ENCODE measurements around the gene SELE. TPM values are rescaled to one million over a fixed set of nuclear protein-coding genes. Genes with fewer than 3 reads are reported as not detected.

SELE gene
- total RNA-seq (1 to 10 TPM in 2 of 6 donors, under 1 TPM in 3, not detected in 1; 0.51 to 3.1 (median 0.69) TPM), polyA plus RNA-seq (1 to 10 TPM in 1 of 2 donors, under 1 TPM in 1; 0.61 to 2.3 TPM)

- DNase-seq: no peak
- no peaks in the 10 kb centered on the region for H3K27me3 ChIP-seq
- ATAC-seq: no peak
- H3K36me3 ChIP-seq: no peaks in the 10 kb centered on the region
- no peak for FAIRE-seq
- intact Hi-C loops (cut with DNase I): no loop called here
- no peaks in the 10 kb centered on the region for H3K9me3 ChIP-seq
- H3K27ac ChIP-seq: no peak within 1 kb of the TSS
- no peak within 1 kb of the TSS for H3K4me3 ChIP-seq
- 61 to 72% methylated on average over 7 of the region's 7 CpGs for WGBS, 2 donors
- TF ChIP-seq, protein P1, sequence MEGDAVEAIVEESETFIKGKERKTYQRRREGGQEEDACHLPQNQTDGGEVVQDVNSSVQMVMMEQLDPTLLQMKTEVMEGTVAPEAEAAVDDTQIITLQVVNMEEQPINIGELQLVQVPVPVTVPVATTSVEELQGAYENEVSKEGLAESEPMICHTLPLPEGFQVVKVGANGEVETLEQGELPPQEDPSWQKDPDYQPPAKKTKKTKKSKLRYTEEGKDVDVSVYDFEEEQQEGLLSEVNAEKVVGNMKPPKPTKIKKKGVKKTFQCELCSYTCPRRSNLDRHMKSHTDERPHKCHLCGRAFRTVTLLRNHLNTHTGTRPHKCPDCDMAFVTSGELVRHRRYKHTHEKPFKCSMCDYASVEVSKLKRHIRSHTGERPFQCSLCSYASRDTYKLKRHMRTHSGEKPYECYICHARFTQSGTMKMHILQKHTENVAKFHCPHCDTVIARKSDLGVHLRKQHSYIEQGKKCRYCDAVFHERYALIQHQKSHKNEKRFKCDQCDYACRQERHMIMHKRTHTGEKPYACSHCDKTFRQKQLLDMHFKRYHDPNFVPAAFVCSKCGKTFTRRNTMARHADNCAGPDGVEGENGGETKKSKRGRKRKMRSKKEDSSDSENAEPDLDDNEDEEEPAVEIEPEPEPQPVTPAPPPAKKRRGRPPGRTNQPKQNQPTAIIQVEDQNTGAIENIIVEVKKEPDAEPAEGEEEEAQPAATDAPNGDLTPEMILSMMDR (IDR thresholded peaks at IDR 0.05): no peak
- H3K4me1 ChIP-seq: no peaks in the 10 kb centered on the region
Observed at GRCh38 chr1:169733924-169734323, at the start of gene SELE. Gene SELE, minus strand, starts transcription at chr1:169734079. Its CDS starts 467 bp downstream, at chr1:169733612.

- Histone ChIP-seq H3K27ac (no peak overlapping the region), H3K4me3 (no peak overlapping the region), H3K36me3 (no peaks in the 10 kb centered on the region), H3K9me3 (no peaks in the 10 kb centered on the region), H3K27me3 (no peaks in the 10 kb centered on the region), H3K4me1 (peaks cover 0 to 2% (median 0%) of the 10 kb centered on the region in 3 donors)
- 56 to 68% methylated on average over 3 of the region's 3 CpGs for WGBS, 2 donors
- TF ChIP-seq, protein P1 (IDR thresholded peaks at IDR 0.05): no peak
- intact Hi-C loops (cut with DNase I): no loop called here
- ATAC-seq: no peak
- DNase-seq: no peak
- FAIRE-seq: no peak
Observed at GRCh38 chr1:169782596-169782995, 48.7 kb upstream of the SELE start.

DNA sequence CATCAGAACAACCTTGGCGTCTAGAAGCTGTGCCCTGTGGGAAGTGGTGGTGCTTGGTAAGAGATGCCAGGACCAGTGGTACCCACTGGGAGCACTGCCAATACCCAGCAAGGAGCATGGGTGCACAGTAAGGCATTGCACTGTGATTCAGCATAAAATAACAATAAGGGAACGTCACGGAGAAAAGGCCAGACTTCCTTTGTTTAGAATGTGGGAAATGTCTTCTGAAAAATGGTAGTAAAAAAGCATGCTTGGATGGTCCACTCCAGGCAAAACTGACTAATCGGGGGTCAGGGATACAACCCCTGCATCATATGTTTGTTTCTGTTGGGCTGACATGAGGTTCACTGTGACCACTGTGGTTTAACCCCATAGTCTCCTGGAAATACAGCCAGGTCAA is 46.1 kb upstream of the SELE start:
- TF ChIP-seq, protein P1 (IDR thresholded peaks at IDR 0.05): no peak
- FAIRE-seq: no peak
- ATAC-seq: no peak

GRCh38 chr1:169779150-169779549 is 45.3 kb upstream of the SELE start:
- H3K27ac ChIP-seq: no peak overlapping the region
- H3K4me3 ChIP-seq: no peak overlapping the region
- TF ChIP-seq, protein P1 (IDR thresholded peaks at IDR 0.05): no peak
- ATAC-seq: no peak
- no peak for FAIRE-seq
- no peak for DNase-seq
- intact Hi-C loops (cut with DNase I): no loop called here
- H3K36me3 ChIP-seq: no peaks in the 10 kb centered on the region
- H3K4me1 ChIP-seq: peaks cover 0 to 2% (median 0%) of the 10 kb centered on the region in 3 donors
- H3K9me3 ChIP-seq: no peaks in the 10 kb centered on the region
- H3K27me3 ChIP-seq: no peaks in the 10 kb centered on the region

More for the DNA sequence above, 46.1 kb upstream of the SELE start:
- intact Hi-C loops (cut with DNase I): no loop called here
- Histone ChIP-seq H3K4me3 (no peak overlapping the region), H3K4me1 (peaks cover 0 to 2% (median 0%) of the 10 kb centered on the region in 3 donors), H3K9me3 (no peaks in the 10 kb centered on the region), H3K27me3 (no peaks in the 10 kb centered on the region), H3K27ac (no peak overlapping the region), H3K36me3 (no peaks in the 10 kb centered on the region)
- WGBS, 2 donors: 47 to 56% methylated on average over 4 of the region's 4 CpGs
- no peak for DNase-seq

DNA sequence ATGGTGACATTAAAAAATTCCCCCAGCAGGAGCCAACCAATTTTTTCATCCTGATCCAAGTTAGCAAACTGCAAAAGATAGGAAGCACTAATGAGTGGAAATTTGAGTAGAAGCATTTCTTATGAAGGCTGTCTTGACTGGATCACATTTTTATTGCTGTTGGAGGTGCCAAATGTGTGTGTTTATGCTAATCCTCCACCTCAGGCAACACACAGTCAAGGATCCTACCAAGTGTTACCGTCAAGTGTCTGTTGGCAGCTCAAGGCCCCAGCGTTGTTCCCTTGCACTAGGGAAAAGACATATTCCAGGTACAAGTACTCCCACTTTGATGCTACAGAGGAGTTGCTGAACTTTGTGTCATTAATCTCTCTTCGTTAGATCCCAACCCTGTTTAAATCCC is 42.6 kb upstream of the SELE start:
- H3K36me3 ChIP-seq: no peaks in the 10 kb centered on the region
- 53 to 56% methylated on average over 3 of the region's 3 CpGs for WGBS, 2 donors
- peaks cover 0 to 2% (median 0%) of the 10 kb centered on the region in 3 donors for H3K4me1 ChIP-seq
- no peaks in the 10 kb centered on the region for H3K9me3 ChIP-seq
- no peak for ATAC-seq
- H3K4me3 ChIP-seq: no peak overlapping the region
- H3K27me3 ChIP-seq: no peaks in the 10 kb centered on the region
- no peak for FAIRE-seq
- TF ChIP-seq, protein P1 (IDR thresholded peaks at IDR 0.05): no peak
- no peak for DNase-seq
- H3K27ac ChIP-seq: no peak overlapping the region
- intact Hi-C loops (cut with DNase I): no loop called here
